DND-41 (cell line): ENCODE measurements around the gene DACH1.

ENCODE experiments used
- ATAC-seq: fragments of 200-7000 bp; cut with Tn5 transposase; 3 replicates; pipeline ENCODE4 v1.9.1; 2021; ENCODE audit warnings: low read depth; ENCODE audit not compliant: insufficient read depth
- DNase-seq: peaks from one replicate; pipeline ENCODE4 v3.0.0-alpha.2; 2020
- H2AFZ ChIP-seq: 2 replicates; pipeline ENCODE4 v1.6.0; 2012; ENCODE audit warnings: low read depth, low read length
- H3K27ac ChIP-seq: 2 replicates; pipeline ENCODE4 v1.5.1; 2012; ENCODE audit warnings: low read length, inconsistent platforms
- H3K27me3 ChIP-seq: fragments of 200-600 bp; sonication (generic); 2 replicates; pipeline ENCODE4 v1.6.0; 2012; ENCODE audit warnings: low read length, mild to moderate bottlenecking, inconsistent platforms; ENCODE audit not compliant: insufficient read depth, poor library complexity
- H3K36me3 ChIP-seq: 2 replicates; pipeline ENCODE4 v1.5.1; 2012; ENCODE audit warnings: low read length, inconsistent platforms; ENCODE audit not compliant: insufficient read depth
- H3K4me1 ChIP-seq: 2 replicates; pipeline ENCODE4 v1.5.1; 2012; ENCODE audit warnings: mild to moderate bottlenecking, low read length; ENCODE audit not compliant: insufficient read depth
- H3K4me2 ChIP-seq: 2 replicates; pipeline ENCODE4 v1.6.0; 2012; ENCODE audit warnings: mild to moderate bottlenecking, moderate library complexity, low read length, inconsistent platforms; ENCODE audit not compliant: insufficient read depth
- H3K4me3 ChIP-seq, 2 experiments: fragments of 200-600 bp in 1 of 2; shearing (Covaris generic) in 1 of 2; 2 replicates each; pipeline ENCODE4 v1.5.1; 2012 to 2016; ENCODE audit warnings: inconsistent platforms in 2 of 2, low read length in 2 of 2, mild to moderate bottlenecking in 2 of 2, low read depth in 1 of 2, moderate library complexity in 1 of 2
- H3K79me2 ChIP-seq: 2 replicates; pipeline ENCODE4 v1.6.0; 2012; ENCODE audit warnings: low read length, inconsistent platforms; ENCODE audit not compliant: insufficient read depth
- H3K9ac ChIP-seq: 2 replicates; pipeline ENCODE4 v1.6.0; 2012; ENCODE audit warnings: low read depth, mild to moderate bottlenecking, inconsistent platforms, low read length, moderate library complexity
- H3K9me3 ChIP-seq: 2 replicates; pipeline ENCODE4 v1.5.1; 2012; ENCODE audit warnings: low read length, moderate library complexity, mild to moderate bottlenecking, inconsistent platforms; ENCODE audit not compliant: insufficient read depth, severe bottlenecking
- H4K20me1 ChIP-seq: 2 replicates; pipeline ENCODE4 v1.6.0; 2012; ENCODE audit warnings: low read length; ENCODE audit not compliant: insufficient read depth
- EZH2 ChIP-seq: IDR thresholded peaks from 3 replicates; pipeline ENCODE4 v1.6.1; 2012; ENCODE audit warnings: borderline replicate concordance, low read depth, mild to moderate bottlenecking, moderate library complexity, low read length, inconsistent platforms; ENCODE audit not compliant: severe bottlenecking
- TF ChIP-seq, protein P1 (sequence below): IDR thresholded peaks from 2 replicates; pipeline ENCODE4 v1.5.1; 2012; ENCODE audit warnings: borderline replicate concordance, low read length, moderate library complexity, mild to moderate bottlenecking; ENCODE audit not compliant: poor library complexity, severe bottlenecking; ENCODE audit errors: extremely low read depth

The DACH1 gene

DNA sequence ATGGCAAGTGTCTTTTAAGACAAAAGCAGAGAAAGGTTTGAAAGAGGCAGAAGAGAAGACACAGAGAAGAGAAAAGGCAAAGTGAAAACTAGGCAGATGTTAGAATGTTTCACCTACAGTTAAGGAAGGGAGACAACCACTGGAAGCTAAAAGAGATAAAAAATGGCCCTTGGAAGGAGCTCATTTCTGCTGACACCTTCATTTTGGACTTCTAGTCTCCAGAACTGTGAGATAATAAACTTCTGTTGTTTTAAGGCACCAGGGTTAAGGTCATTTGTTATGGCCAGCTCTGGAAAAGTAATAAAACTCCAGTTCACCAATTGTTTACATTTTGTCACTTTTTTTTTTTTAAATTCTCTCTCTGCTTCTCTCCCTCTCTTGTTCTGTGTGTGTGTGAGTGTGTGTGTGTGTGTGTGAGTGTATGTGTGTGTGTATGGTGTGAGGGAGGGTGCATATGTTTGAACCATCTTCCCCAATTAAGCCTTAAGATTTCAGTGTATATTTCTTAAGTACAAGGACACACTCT is 374.6 kb downstream of the DACH1 start:
- H3K27me3 ChIP-seq: no peaks in the 10 kb centered on the region
- no peak for ATAC-seq
- H3K36me3 ChIP-seq: no peaks in the 10 kb centered on the region
- H3K9ac ChIP-seq: no peak overlapping the region
- TF ChIP-seq EZH2: no peak
- TF ChIP-seq, protein P1, sequence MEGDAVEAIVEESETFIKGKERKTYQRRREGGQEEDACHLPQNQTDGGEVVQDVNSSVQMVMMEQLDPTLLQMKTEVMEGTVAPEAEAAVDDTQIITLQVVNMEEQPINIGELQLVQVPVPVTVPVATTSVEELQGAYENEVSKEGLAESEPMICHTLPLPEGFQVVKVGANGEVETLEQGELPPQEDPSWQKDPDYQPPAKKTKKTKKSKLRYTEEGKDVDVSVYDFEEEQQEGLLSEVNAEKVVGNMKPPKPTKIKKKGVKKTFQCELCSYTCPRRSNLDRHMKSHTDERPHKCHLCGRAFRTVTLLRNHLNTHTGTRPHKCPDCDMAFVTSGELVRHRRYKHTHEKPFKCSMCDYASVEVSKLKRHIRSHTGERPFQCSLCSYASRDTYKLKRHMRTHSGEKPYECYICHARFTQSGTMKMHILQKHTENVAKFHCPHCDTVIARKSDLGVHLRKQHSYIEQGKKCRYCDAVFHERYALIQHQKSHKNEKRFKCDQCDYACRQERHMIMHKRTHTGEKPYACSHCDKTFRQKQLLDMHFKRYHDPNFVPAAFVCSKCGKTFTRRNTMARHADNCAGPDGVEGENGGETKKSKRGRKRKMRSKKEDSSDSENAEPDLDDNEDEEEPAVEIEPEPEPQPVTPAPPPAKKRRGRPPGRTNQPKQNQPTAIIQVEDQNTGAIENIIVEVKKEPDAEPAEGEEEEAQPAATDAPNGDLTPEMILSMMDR: no peak
- no peaks in the 10 kb centered on the region for H3K4me1 ChIP-seq
- H3K27ac ChIP-seq: no peak overlapping the region
- H4K20me1 ChIP-seq: no peaks in the 10 kb centered on the region
- H3K79me2 ChIP-seq: no peaks in the 10 kb centered on the region
- no peaks in the 10 kb centered on the region for H3K9me3 ChIP-seq
- no peak overlapping the region for H3K4me2 ChIP-seq
- no peak overlapping the region for H2AFZ ChIP-seq
- DNase-seq: no peak
- H3K4me3 ChIP-seq: no peak overlapping the region

DNA sequence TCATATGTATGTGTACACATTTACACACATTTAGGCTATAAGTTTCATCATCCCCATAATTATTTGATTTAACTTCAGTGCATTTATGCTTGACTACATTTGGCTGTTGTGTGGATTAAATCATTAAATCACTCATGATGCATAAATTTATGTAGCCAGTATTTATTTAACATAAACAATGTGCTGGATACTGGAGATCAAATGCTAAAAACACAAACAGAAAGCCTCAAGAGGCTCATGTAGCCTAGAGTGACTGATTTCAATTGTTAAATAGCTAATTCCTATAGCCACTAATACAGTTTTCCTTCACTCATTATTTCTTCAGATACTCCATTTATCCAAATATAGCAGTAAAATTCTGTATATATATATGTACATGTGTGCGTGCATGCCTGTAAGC is 376.0 kb downstream of the DACH1 start:
- Histone ChIP-seq H3K9ac (no peak overlapping the region), H3K4me3 (no peak overlapping the region), H3K36me3 (no peaks in the 10 kb centered on the region), H3K27ac (no peak overlapping the region), H3K9me3 (no peaks in the 10 kb centered on the region), H3K4me1 (no peaks in the 10 kb centered on the region), H2AFZ (no peak overlapping the region), H3K79me2 (no peaks in the 10 kb centered on the region), H4K20me1 (no peaks in the 10 kb centered on the region), H3K27me3 (no peaks in the 10 kb centered on the region), H3K4me2 (no peak overlapping the region)
- no peak for ATAC-seq
- TF ChIP-seq EZH2: no peak
- TF ChIP-seq, protein P1: no peak
- no peak for DNase-seq

DNA sequence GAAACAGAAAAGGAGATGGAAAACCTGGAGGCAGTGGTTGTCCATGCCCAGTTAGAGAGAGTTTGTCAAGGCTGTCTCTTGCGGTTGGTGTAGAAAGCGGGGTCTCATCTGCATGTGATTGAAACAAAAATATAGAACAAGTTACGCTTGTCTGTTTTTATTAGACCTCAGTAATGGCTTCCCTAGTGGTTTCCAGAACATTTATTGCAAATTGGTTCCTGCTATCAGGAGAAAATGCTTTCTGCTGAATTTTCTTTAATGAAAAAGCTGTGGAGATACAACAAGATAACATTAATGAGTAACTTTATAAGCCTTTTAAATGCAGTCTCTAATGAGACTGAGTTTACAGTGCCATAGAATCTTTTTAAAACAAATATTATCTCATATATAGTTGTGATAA is 378.0 kb downstream of the DACH1 start:
- TF ChIP-seq, protein P1: no peak
- no peak for TF ChIP-seq EZH2
- Histone ChIP-seq H3K9ac (no peak overlapping the region), H3K36me3 (no peaks in the 10 kb centered on the region), H3K27me3 (no peaks in the 10 kb centered on the region), H3K27ac (no peak overlapping the region), H2AFZ (no peak overlapping the region), H3K79me2 (no peaks in the 10 kb centered on the region), H3K4me2 (no peak overlapping the region), H3K9me3 (no peaks in the 10 kb centered on the region), H3K4me1 (no peaks in the 10 kb centered on the region), H4K20me1 (no peaks in the 10 kb centered on the region), H3K4me3 (no peak overlapping the region)
- DNase-seq (no peak), ATAC-seq (no peak)

DNA sequence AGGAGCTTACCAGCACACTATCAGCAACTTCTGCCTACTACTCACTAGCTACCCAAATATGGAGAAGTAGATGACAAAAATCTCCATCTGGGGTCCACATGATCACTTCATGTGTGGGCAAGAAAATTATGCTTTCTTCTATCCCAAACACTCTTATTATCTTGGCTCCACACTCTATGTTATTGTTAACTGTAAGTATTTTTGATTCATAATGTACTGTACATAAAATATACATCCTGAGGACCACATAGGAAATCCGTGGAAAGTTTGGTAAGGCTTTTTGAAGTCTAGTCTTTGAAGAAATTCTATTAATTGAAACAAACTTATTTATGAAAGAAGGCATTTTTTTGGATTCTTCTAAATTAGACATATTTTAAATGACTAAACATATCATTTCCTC is 378.8 kb downstream of the DACH1 start:
- H3K9ac ChIP-seq: no peak overlapping the region
- ATAC-seq (no peak), DNase-seq (no peak)
- H3K36me3 ChIP-seq: no peaks in the 10 kb centered on the region
- TF ChIP-seq, protein P1: no peak
- TF ChIP-seq EZH2: no peak
- H3K9me3 ChIP-seq: no peaks in the 10 kb centered on the region
- H3K4me2 ChIP-seq: no peak overlapping the region
- H3K27ac ChIP-seq: no peak overlapping the region
- H3K4me1 ChIP-seq: no peaks in the 10 kb centered on the region
- H3K79me2 ChIP-seq: no peaks in the 10 kb centered on the region
- no peaks in the 10 kb centered on the region for H4K20me1 ChIP-seq
- H2AFZ ChIP-seq: no peak overlapping the region
- H3K4me3 ChIP-seq: no peak overlapping the region
- H3K27me3 ChIP-seq: no peaks in the 10 kb centered on the region
